HCT116 (cell line): ENCODE measurements around the gene OVCH2. TPM values are rescaled to one million over a fixed set of nuclear protein-coding genes. Genes with fewer than 3 reads are reported as not detected.

Experiments used
- ATAC-seq: fragments of 200-7000 bp; cut with Tn5 transposase; 2 replicates; pipeline ENCODE4 v1.9.1; 2020; ENCODE audit warnings: mild to moderate bottlenecking, moderate library complexity
- BruUV-seq: library from RNA; stranded (reverse); fragments of 400-500 nt; replicated peaks from 2 replicates; lab custom pipeline; 2021; lab: Mats Ljungman, UMichigan
- CTCF ChIA-PET: fragments of 300-600 bp; sonication (Branson Sonifier 250); formaldehyde crosslinking; loops from one replicate; lab custom pipeline; 2021; ENCODE audit warnings: antibody characterized with exemption; lab: Charles Lee
- POLR2A ChIA-PET: fragments of 300-600, 350-600 bp; sonication (Branson Sonifier 250); formaldehyde crosslinking; loops from one replicate; lab custom pipeline; 2021; ENCODE audit warnings: antibody characterized with exemption; lab: Charles Lee
- RAD21 ChIA-PET, 2 experiments: fragments of 300-600 bp; sonication (Branson Sonifier 250); formaldehyde crosslinking; loops; one replicate each; lab custom pipeline; 2023; ENCODE audit warnings: low total read pairs in 2 of 2; ENCODE audit not compliant: uncharacterized antibody in 2 of 2, unreplicated experiment in 2 of 2, low non-redundant PET in 1 of 2; lab: Charles Lee
- DNase-seq: peaks from one replicate; pipeline ENCODE4 v3.0.0-alpha.2; 2010; ENCODE audit warnings: low read depth, low spot score
- H2AFZ ChIP-seq: fragments of 200-600 bp; shearing (Covaris generic), sonication (generic); 2 replicates; pipeline ENCODE4 v1.6.1; 2017; ENCODE audit warnings: low read depth, mixed run types, mixed read lengths, antibody characterized with exemption, low read length; ENCODE audit not compliant: poor library complexity, severe bottlenecking
- H3K27ac ChIP-seq: 2 replicates; pipeline ENCODE4 v1.5.1; 2012; ENCODE audit warnings: low read depth, low read length
- H3K27me3 ChIP-seq: fragments of 200-600 bp; sonication (generic); 2 replicates; pipeline ENCODE4 v1.6.1; 2016; ENCODE audit warnings: mixed run types, low read length, mixed read lengths; ENCODE audit not compliant: insufficient read depth
- H3K36me3 ChIP-seq, 2 experiments: fragments of 200-500 bp in 1 of 2; fragments of 200-600 bp in 1 of 2; sonication (Bioruptor generic) in 1 of 2; sonication (generic) in 1 of 2; 2 replicates each; pipeline versions ENCODE4 v1.5.1 to v1.6.1; 2014 to 2016; ENCODE audit warnings: low read length in 2 of 2, inconsistent platforms in 1 of 2, mixed read lengths in 1 of 2, mixed run types in 1 of 2; ENCODE audit not compliant: insufficient read depth in 2 of 2, control insufficient read depth in 1 of 2
- H3K4me1 ChIP-seq, 2 experiments: fragments of 200-600 bp in 1 of 2; sonication (generic) in 1 of 2; 2 replicates each; pipeline versions ENCODE4 v1.5.1 to v1.6.1; 2012 to 2017; ENCODE audit warnings: low read length in 2 of 2, inconsistent platforms in 1 of 2, mild to moderate bottlenecking in 1 of 2, mixed read lengths in 1 of 2, mixed run types in 1 of 2, moderate library complexity in 1 of 2; ENCODE audit not compliant: insufficient read depth in 2 of 2, control insufficient read depth in 1 of 2
- H3K4me2 ChIP-seq: fragments of 200-600 bp; sonication (generic); 2 replicates; pipeline ENCODE4 v1.6.1; 2017; ENCODE audit warnings: mixed run types, low read length, mixed read lengths
- H3K4me3 ChIP-seq, 2 experiments: fragments of 200-600 bp in 1 of 2; sonication (generic) in 1 of 2; replicated peaks in 1 of 2; 2 replicates each; pipeline ENCODE4 v1.5.1; 2011 to 2016; ENCODE audit warnings: low read length in 2 of 2, control low read depth in 1 of 2, low read depth in 1 of 2, mild to moderate bottlenecking in 1 of 2, mixed read lengths in 1 of 2, mixed run types in 1 of 2
- H3K79me2 ChIP-seq: fragments of 200-600 bp; sonication (generic); 2 replicates; pipeline ENCODE4 v1.6.1; 2017; ENCODE audit warnings: mild to moderate bottlenecking, mixed run types, low read length, moderate library complexity, mixed read lengths; ENCODE audit not compliant: insufficient read depth
- H3K9ac ChIP-seq: fragments of 200-600 bp; sonication (generic); 2 replicates; pipeline ENCODE4 v1.6.1; 2016; ENCODE audit warnings: low read length, mixed read lengths
- H3K9me2 ChIP-seq: fragments of 200-600 bp; sonication (generic), shearing (Covaris generic); 2 replicates; pipeline ENCODE4 v1.6.1; 2017; ENCODE audit warnings: mixed run types, mild to moderate bottlenecking, moderate library complexity; ENCODE audit not compliant: insufficient read depth
- H3K9me3 ChIP-seq, 2 experiments: fragments of 200-500 bp in 1 of 2; fragments of 200-600 bp in 1 of 2; sonication (Bioruptor generic) in 1 of 2; sonication (generic) in 1 of 2; 2 replicates each; pipeline ENCODE4 v1.6.1; 2014 to 2017; ENCODE audit warnings: low read length in 2 of 2, mixed read lengths in 2 of 2, inconsistent platforms in 1 of 2, low read depth in 1 of 2, mild to moderate bottlenecking in 1 of 2, mixed run types in 1 of 2, moderate library complexity in 1 of 2; ENCODE audit not compliant: control insufficient read depth in 1 of 2, insufficient read depth in 1 of 2
- H4K20me1 ChIP-seq: fragments of 200-600 bp; sonication (generic), shearing (Covaris generic); 2 replicates; pipeline ENCODE4 v1.6.1; 2017; ENCODE audit warnings: mixed run types, mild to moderate bottlenecking, moderate library complexity; ENCODE audit not compliant: insufficient read depth
- CBX3 ChIP-seq: IDR thresholded peaks from 2 replicates; pipeline ENCODE4 v1.6.1; 2012; ENCODE audit warnings: low read depth
- CEBPB ChIP-seq: IDR thresholded peaks from 2 replicates; pipeline ENCODE4 v1.6.1; 2012; ENCODE audit warnings: low read depth
- EGR1 ChIP-seq: IDR thresholded peaks from 2 replicates; pipeline ENCODE4 v1.6.1; 2012; ENCODE audit warnings: low read depth
- ELF1 ChIP-seq: IDR thresholded peaks from 2 replicates; pipeline ENCODE4 v1.6.1; 2012; ENCODE audit warnings: low read depth, borderline replicate concordance
- EZH2 ChIP-seq: fragments of 200-600 bp; sonication (generic); IDR thresholded peaks from 2 replicates; pipeline ENCODE4 v1.6.1; 2017; ENCODE audit warnings: antibody characterized with exemption, mixed run types
- EZH2phosphoT487 ChIP-seq: fragments of 200-600 bp; IDR thresholded peaks from 2 replicates; pipeline ENCODE4 v1.6.1; 2018; ENCODE audit warnings: antibody characterized with exemption, borderline replicate concordance
- FOSL1 ChIP-seq: IDR thresholded peaks from 2 replicates; pipeline ENCODE4 v1.6.1; 2012; ENCODE audit warnings: low read depth
- MAX ChIP-seq: IDR thresholded peaks from 2 replicates; pipeline ENCODE4 v1.6.1; 2012
- POLR2A ChIP-seq: IDR thresholded peaks from 2 replicates; pipeline ENCODE4 v1.7.0; 2011; ENCODE audit warnings: borderline replicate concordance; ENCODE audit not compliant: insufficient read depth, insufficient read length; ENCODE audit errors: extremely low read depth
- RAD21 ChIP-seq: IDR thresholded peaks from 2 replicates; pipeline ENCODE4 v1.6.1; 2012; ENCODE audit warnings: low read depth, mild to moderate bottlenecking
- SIN3A ChIP-seq: IDR thresholded peaks from 2 replicates; pipeline ENCODE4 v1.6.1; 2012; ENCODE audit warnings: low read depth
- SRF ChIP-seq: IDR thresholded peaks from 2 replicates; pipeline ENCODE4 v1.6.1; 2012; ENCODE audit warnings: low read depth
- TCF7L2 ChIP-seq: IDR thresholded peaks from 2 replicates; pipeline ENCODE4 v1.7.0; 2011; ENCODE audit warnings: borderline replicate concordance, inconsistent platforms; ENCODE audit not compliant: insufficient read depth, insufficient read length; ENCODE audit errors: extremely low read depth
- YY1 ChIP-seq: IDR thresholded peaks from 2 replicates; pipeline ENCODE4 v1.6.1; 2011; ENCODE audit warnings: low read length, low read depth, moderate library complexity, mild to moderate bottlenecking; ENCODE audit not compliant: insufficient replicate concordance; ENCODE audit errors: extremely low read depth
- ZNF274 ChIP-seq: fragments of 200-500 bp; sonication (Bioruptor generic); IDR thresholded peaks from 2 replicates; pipeline ENCODE4 v1.6.1; 2014; ENCODE audit warnings: mild to moderate bottlenecking, low read depth, low read length, inconsistent platforms
- intact Hi-C: fragments of 100-400 bp; cut with micrococcal nuclease; formaldehyde crosslinking; loops from 2 replicates; pipeline ENCODE4 v1.10.0; 2022
- total RNA-seq: library from RNA; stranded (reverse); gene quantifications from one replicate; pipeline ENCODE4 v1.2.1, GENCODE V29; 2021; ENCODE audit not compliant: unreplicated experiment
- TF ChIP-seq, protein P1 (sequence below): IDR thresholded peaks from 2 replicates; pipeline ENCODE4 v1.6.1; 2012

Gene OVCH2
- total RNA-seq, 1 experiment from 2014 or later = not detected

GRCh38 chr11:7656704-7657103 is 49.6 kb downstream of the OVCH2 start (continued):
- TF ChIP-seq, protein P1, sequence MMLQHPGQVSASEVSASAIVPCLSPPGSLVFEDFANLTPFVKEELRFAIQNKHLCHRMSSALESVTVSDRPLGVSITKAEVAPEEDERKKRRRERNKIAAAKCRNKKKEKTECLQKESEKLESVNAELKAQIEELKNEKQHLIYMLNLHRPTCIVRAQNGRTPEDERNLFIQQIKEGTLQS = no peak
- TF ChIP-seq SRF (no peak), EZH2phosphoT487 (no peak), RAD21 (no peak)

DNA sequence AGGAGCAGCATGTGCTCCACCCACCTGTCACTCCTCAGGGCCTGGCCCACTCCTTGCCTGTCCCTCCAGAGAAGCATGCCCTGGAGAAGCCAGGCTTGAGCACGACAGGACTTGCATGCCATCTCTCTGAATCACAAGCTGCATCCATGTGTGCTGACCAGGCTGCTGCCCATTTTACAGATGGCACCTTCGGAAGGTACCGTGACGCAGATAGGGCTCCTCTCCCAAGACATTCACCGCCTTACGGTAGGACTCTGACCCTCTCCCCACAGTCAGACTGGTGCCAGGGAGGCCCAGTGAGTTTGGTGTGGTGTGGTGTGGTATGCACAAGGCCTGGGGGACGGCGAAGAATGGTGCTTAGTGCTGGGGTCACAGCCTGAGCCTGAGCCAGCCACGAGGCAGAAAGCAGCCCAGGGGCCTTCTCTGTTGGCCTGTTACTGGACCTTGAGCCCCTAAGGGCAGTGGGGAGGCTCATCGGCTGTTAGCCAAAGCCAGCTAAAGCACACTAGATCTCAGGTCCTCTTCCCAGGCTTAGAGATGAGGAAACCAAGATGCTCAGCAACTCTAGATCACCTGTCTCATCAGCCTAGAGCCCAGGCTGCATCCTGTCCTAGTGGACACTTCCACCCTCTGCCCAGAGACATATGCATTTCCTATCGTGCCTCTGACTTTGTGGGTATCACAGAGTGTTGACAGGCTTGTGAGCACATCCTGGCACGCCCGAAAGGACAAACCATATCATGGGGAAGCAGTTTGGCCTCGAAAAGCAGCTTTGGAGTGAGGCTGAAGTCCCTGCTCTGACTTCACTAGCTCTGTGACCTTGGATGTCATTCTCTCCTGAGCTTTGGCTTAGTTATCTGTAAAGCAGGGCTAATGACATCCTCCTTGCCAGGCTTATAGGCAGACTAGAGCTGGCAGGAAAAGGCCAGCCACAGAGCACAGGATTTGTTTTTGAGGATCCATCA is 50.7 kb downstream of the OVCH2 start:
- no TSS peak for BruUV-seq
- DNase-seq (no peak), ATAC-seq (no peak)
- no peaks in the 10 kb centered on the region for H3K79me2 ChIP-seq
- no peaks in the 10 kb centered on the region for H3K9me2 ChIP-seq
- H3K4me2 ChIP-seq = no peak overlapping the region
- no peaks in the 10 kb centered on the region for H3K27me3 ChIP-seq
- no peak overlapping the region for H3K4me3 ChIP-seq
- H3K4me1 ChIP-seq = no peaks in the 10 kb centered on the region
- intact Hi-C loops = loop anchor here (2.0 kb wide), 1 partner anchor 85 kb away; no protein-coding TSS in a partner anchor
- POLR2A ChIA-PET = no interaction called here
- H3K9me3 ChIP-seq = no peaks in the 10 kb centered on the region
- CTCF ChIA-PET = no interaction called here
- no peak overlapping the region for H3K9ac ChIP-seq
- H4K20me1 ChIP-seq = no peaks in the 10 kb centered on the region
- no peak overlapping the region for H2AFZ ChIP-seq
- H3K36me3 ChIP-seq = no peaks in the 10 kb centered on the region
- RAD21 ChIA-PET = interaction anchor here in 1 of 2 experiments (2.7 kb wide), 1 partner anchor 84 kb away, joined by 16 read pairs; no protein-coding TSS in a partner anchor
- no peak overlapping the region for H3K27ac ChIP-seq
- TF ChIP-seq YY1 (no peak), SIN3A (no peak), RAD21 (no peak), TCF7L2 (no peak), EGR1 (no peak), FOSL1 (no peak), EZH2 (no peak), CEBPB (no peak), POLR2A (no peak), ZNF274 (no peak), MAX (no peak), ELF1 (no peak), CBX3 (no peak)
- TF ChIP-seq, all 23 proteins: peak for 0
